Measurements from ENCODE around the gene HMGN1.

The HMGN1 gene

DNA sequence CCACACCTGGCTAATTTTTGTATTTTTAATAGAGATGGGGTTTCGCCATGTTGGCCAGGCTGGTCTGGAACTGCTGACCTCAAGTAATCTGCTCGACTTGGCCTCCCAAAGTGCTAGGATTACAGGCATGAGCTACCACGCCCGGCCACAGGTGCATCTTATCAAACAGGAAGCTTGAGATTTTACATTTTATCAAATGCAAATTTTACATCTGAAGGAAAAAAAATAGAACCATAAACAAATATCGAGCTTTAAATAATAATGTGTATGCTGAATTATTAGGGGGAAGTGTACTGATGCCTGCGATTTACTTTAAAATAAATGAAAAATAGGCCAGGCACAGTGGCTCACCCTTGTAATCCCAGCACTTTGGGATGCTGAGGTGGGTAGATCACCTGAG lies 18.9 kb downstream of the HMGN1 start:
- no peak for DNase-seq (ENCODE audit: low read depth)

DNA sequence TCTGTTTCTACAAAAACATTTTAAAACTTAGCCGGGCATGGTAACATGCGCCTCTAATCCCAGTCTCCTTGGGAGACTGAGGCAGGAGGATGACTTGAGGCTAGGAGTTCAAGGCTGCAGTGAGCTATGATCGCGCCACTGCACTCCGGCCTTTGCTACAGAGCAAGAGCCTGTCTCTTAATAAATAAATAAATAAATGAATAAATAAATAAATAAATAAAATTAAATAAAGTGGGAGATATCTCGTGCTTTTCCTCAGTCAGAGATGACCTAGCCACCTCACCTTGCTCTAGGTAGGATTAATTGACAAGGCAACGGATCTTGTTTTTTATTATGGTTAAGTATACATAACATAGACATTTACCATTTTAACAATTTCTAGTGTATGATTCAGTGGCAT lies 21.2 kb downstream of the HMGN1 start:
- no peak for DNase-seq (ENCODE audit: low read depth)

DNA sequence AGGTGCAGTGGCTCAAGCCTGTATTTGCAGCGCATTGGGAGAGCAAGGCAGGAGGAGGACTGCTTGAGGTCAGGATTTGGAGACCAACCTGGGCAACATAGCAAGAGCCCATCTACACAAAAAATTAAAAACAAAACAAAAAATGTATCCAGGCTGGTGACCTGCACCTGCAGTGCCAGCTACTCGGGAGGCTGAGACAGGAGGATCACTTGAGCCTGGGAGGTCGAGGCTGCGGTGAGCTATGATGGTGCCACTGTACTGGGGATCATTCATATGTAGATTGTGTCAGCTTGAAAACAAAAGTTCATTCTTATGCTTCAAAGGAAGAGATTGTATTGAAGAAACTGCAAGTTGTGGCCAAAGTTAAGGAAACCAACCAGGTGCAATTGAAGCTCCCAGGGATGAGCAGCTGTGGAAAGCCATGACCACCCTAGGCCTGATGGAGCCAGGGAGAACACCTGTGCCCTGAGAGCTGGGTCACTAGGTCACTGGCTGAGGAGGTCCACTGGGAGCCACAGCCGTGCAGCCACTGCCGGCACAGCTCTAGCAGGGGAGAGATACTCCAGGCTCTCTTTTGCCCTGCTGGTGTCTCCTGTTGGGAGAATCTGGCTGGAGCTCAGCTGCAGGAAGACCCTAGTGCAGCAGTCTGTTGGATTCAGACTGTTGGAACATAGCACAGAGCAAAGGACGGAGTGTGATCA lies 22.1 kb downstream of the HMGN1 start:
- DNase-seq (ENCODE audit: low read depth) = no peak

DNA sequence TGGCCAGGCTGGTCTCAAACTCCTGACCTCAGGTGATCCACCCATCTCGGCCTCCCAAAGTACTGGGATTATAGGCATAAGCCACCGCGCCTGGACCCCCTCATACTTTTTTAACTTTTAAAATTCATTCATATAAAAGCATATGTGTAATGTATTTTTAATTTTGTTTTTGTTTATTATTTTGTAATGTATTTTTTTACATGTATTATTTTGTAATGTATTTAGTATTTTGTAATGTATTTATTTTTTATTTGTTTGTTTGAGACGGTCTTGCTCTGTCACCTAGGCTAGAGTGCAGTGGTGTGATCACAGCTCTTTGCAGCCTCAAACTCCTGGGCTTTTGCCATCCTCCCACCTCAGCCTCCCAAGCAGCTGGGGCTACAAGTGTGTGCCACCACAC lies 23.4 kb downstream of the HMGN1 start:
- DNase-seq (ENCODE audit: low read depth) = no peak

DNA sequence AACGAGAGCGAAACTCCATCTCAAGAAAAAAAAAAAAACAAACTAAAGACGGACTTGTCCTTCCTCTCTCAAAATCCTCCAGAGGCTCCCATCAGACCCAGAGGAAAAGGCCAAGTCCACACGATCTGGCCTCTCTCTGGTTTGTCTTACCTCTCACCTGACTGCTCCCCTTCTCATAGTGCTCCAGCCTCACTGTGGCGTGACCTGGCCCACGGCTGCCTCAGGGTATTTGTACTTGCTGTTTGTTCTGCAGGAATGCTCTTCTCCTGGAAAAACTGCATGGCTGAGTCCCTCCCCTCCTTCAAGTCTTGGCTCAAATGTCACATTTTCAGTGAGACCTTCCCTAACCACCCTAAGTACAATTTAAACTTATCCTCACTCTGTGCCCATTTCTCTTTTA lies 27.5 kb downstream of the HMGN1 start:
- no peak for DNase-seq (ENCODE audit: low read depth)

DNA sequence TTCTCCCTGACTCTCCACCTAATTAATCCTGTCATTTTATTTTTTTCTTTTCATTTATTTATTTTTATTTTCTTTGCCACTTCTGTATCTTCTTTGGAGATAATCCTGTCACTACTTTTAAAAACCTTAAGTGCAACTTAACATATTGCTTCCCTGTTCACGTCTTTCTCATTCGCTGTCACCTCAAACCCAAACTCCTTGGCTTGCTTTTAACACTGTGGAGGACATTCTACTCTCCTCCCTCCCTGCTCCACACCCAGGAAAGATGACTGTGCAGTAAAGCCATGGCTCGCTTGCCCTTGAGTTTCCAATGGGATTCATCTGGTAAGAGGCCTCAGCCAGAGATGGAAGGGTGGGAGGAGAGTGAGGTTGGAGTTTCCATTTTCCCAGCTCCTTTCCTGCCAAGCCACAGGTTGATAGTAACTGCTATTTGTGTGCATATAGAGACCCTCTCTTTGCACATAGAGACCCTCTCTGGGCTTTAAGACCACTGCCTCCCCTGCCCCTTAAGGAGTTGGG lies 29.0 kb downstream of the HMGN1 start:
- DNase-seq (ENCODE audit: low read depth) = peak; percentile 33

DNA sequence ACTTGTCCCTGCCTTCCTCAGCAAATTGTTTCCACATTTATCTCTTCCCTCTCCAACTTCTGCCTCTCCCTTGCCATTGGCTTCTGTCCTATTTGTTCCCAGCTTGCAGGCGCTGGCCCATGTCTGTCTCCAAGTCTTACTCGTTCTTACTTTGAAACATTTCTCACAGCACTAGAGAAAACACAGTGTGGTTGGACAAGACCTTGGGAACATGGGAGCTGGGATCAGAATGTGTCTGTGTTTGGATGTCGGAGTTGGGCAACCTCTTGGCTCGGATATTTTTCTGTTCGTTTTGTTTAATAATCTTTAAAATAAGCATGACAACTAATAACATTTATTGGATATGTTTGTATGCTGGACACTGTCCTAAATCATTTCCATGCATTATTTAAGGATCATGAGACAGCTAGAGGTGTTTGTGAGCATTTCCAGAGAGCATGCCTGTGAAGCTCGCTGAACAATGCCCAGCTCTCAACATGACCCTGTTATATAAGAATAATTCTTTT lies 29.6 kb downstream of the HMGN1 start:
- DNase-seq (ENCODE audit: low read depth) = peak; percentile 59

DNA sequence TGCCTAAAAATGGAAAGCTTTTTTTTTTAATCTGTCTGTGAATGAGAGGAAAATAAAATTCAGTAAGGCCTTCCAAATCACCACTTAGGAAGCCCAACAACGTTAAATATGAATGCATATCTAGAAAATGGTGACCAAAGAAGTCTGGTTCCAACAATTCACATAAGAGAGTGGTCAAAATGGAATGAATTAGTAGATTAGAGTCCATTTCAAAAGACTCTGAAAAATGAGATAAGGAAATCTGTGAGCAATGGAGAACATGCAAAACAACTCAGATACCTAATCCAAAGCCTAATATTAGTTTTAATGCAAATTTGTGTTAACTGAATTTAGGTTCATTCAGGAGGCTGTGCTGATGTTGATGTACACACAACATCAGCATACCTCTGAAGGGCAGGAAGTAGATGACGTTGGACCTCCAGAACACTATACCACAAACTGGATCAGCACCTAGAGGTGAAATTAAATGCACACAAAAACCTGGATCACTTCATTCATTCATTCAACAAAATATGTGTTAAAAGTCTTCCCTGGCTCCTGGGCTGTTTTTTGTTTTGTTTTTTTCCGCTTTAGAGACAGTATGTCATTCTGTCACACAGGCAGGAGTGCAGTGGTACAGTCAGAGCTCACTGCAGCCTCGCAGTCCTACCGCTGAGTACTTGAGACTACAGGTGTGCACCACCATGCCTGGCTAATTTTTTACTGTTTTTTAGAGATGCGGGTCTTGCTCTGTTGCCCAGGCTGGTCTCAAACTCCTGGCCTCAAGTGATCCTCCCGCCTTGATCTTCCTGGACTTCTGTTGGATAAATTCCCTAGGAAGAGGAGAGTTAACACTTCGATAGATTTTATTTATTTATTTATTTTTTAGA lies 30.6 kb downstream of the HMGN1 start:
- no peak for DNase-seq (ENCODE audit: low read depth)

DNA sequence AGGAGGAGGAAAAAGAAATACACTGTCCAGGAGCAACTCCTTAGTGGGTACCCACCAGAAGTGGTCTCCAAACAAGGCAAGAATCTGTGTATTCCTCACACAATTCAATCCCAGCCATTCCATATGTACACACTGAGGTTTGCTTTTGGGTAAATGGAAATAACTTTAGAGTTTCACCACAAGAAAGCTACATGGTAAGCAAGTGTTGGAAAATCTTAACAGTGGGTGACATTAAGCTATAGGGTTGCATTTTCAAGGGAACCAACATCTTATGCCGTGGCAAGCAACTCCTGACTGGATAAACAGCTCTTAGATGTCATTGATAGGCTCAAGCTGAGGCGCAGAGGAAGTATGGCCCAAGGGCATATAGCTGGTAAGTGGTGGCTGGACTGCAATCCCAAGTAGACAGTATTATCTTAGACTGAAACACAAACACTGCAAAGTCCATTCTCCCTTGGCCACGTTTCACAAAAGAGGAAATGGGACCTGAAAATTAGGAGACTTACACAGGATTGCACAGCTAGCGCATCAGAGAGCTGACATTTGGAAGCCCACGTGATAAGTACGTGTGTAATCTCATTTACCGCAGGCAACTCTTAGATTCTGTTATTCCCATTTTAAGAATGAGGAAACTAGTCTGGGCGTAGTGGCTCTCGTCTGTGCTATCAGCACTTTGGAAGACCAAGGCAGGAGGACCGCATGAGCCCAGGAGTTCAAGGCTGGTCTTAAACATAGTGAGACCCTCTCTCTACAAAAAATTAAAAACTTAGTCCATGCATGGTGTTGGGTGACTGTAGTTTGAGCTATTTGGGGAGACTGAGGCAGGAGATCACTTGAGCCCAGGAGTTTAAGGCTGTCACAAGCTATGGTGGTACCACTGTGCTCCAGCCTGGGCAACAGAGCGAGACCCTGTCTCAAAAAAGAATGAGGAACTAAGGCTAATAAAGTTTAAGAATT lies 31.5 kb downstream of the HMGN1 start:
- peak; percentile 41 for DNase-seq (ENCODE audit: low read depth)

DNA sequence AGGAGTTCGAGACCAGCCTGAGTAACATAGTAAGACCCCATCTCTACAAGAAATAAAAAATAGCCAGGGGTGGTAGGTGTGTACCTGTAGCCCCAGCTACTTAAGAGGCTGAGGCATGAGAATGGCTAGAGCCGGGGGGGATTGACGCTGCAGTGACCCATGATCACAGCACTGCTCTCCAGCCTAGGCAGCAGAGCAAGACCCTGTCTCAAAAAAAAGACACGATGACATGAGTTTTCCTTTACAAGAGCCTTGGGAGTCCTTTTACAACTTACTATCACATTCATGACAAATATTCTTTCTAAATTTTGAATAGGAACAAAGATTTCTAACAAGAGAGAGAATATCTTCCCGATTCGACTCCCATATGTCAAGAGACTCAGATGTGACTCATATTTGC lies 32.2 kb downstream of the HMGN1 start:
- no peak for DNase-seq (ENCODE audit: low read depth)

DNA sequence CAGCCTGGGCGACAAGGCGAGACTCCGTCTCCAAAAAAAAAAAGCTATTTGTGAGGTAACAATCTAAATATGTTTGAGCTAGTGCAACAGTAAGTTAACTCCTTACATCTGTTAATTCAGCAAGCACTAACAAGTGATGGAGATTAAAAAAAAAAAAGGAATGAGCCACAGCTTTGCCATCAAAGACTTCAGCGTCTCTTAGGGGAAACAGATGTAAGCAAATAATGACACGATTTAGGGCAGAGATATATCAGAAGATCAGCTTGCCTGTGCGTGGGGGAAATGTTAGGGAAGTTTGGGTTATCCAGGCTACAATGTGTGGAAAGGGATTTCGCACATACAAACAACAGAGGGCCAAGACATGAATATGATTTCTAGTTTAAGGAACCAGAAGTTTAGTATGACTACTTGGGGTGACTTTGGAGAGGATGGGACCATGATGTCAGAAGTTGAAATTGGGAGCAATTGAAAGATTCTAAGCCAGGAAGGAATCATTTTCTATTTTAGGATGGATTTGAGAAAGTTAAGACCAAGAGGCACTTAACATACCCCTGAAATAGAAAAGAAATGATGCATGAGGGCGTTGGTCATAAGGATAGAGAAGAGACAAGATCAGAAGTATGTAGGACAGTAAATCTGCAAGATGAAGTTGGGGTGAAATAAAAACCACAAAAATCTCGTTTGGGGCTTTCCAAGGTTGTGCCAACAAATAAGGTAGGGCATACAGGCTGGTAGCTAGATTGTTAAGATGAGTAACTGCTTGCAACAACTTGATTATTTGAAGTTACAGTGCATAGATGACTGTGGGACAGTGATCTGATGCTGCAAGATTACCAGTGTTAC lies 33.1 kb downstream of the HMGN1 start:
- peak; percentile 13 for DNase-seq (ENCODE audit: low read depth)

DNA sequence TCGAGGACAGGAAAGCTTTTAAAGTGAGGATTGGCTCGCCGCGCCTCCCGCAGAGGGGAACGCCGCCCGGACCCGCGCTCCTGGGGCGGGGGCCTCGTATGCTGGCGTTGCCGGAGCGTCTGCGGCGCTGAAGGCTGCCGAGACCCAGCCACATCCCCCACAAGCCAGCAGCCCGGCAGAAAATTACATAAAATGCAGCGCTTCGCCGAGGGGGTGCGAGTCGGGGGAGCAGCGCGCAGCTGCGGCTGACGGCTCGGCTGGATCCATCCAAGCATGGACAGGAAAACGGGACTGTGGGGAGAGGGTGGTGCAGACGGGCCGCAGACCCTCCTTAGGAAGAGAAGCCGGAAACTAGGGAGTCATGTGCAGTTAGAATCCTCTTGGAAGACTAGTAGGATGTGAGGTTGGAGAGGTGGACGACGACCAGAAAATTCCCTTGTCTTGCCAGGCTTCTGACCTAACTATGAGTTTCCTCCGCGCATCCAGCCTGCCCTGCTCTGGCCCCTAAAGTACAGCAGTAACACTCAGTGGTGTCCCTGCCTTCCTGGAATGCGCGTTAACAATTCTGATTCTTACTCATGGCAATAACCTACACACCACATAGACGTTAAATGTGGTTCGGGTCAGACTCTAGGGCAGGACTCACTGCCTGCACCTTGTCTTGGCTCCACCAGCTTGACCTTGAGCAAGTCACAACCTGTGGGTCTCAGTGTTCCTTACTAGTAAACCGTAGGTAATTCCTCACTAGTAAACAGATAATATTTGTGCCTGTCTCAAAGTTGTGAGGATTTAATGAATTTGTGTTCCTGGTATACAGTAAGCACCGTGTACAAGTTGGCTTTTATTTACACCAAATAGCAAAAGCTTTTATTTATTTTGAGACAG lies 34.5 kb downstream of the HMGN1 start:
- peak; percentile 76 for DNase-seq (ENCODE audit: low read depth)

DNA sequence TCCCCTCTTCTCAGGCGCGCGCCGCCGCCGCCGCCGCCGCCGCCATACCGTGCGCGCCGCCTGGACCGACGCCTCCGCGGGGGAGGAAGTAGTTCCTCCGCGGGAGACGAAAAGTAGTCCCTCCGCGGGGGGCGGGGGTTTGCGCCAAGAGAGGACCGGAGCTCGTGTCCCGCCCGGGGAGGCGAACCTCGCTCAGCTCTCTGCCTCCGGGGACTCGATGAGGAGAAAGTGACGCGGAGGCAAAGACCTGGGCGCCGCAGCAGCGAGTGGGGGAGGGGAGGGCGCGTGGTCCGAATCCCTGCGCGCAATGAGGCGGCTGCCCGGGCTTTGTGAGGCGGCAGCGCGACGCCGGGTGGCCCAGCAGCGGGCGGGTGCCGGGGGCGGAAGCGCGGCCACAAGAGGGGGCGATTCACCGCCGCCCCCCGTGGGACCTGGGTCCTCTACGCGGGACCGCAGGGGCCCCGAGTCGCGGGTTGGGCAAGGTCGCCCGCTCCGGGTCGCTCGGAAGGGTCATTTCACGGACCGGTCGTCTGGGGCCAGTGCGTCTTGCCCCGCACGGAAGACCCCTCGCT lies 35.2 kb downstream of the HMGN1 start, which contains the start of gene BRWD1:
TSS of gene BRWD1 (minus strand) at position 62 of the 572 bp plus-strand sequence. CDS start 141 bp downstream, outside the sequence.
- peak; percentile 81 for DNase-seq (ENCODE audit: low read depth)

DNA sequence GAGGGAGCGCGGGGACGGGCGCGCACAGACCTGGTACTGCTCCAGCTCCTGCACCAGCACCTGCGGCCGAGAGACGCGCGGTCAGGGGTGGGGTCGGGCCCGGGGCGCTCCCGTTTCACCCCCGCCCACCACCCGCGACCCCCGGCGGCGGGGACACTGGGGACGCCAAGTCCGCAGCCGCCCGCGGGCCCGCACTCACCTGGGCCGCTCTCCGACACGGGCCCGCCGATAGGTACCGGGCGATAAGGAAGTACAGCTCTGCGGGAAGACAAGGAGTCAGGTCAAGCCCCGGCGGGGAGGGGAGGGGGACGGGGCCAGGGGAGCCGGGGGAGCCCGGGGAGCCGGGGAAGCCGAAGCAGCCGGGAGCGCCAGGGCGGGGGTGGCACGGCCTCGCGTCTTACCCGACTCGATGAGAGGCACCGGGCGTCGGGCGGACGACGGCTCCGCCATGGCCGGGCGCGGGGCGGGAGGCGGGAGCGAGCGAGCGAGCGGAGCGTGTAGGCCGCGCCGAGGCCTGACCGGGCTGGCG lies 35.8 kb downstream of the HMGN1 start:
- DNase-seq (ENCODE audit: low read depth) = no peak

DNA sequence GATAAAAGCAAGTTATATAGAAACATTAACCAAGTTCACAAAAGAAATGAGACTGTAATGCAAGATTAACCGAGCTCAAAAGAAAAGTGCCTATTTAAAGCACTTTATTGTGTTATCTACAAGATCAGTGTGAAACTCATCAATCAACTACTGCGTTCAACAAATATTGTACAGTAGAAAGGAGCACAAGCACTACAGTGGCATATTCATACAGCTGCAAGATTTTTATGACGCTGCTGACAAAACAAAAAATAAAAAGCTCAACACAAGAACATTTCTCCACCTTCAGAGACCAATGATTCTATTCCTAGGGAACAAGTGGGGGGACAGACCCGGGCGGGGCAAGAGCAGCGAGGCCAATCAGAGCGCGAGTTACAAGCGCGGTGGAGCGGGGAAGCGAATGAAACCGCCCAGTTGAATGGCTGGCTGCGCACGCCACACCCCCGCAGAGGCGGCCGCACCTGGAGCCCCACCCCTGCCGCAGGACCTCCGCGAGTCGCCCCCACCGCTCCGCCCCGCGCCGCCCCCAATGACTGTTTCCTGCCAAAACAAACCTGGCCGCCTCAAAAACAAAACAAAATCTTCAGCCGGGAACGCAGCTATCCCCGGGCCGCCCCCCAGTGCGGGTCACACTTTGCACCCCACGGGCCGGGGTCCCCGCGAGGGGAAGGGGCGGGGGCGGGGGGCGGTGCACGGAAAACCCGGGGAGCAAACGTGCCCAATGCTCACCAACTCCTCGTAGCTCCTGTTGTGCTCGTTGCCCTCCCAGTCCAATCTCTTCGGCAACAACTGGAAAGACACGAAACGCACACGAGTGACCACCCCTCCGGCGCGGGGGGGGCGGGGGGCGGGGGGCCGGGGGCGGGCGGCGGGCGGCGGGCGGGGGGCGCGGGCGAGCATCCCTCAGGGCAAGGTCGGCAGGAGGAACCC lies 36.5 kb downstream of the HMGN1 start:
- peak; percentile 87 for DNase-seq (ENCODE audit: low read depth)

DNA sequence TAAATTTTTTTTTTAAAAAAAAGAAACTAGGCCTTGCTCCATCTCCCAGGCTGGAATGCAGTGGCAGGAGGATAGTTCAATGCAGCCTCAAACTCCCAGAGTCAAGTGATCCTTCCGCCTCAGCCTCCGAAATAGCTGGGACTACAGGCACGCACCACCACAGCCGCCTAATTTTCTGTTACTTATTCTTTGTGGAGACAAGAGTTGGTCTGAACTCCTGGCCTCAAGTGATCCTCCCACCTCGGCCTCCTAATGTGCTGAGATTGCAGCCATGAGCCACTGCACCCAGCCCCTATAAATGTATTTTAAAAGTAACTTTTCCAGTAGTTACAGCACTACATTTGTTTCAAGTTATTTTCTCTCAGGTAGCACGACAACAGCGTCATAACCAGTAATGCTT lies 37.7 kb downstream of the HMGN1 start:
- DNase-seq (ENCODE audit: low read depth) = no peak

DNA sequence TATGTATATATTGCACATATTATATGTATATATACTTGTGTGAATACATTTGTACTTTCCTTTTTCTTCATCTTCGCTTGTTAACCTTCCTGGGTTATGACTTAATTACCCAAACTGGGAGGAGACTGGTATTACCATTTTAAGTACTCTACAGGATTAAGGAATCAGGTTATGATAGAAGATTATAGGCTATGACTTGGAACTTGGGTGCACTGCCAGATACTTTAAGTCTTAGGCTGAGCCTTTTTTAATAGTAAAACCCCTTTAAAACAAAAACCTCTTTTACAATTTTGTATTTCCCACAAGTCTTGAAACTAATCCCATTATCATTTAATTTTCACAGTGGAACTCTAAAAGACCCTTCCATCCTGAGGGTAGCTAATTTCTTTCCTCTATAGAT lies 41.4 kb downstream of the HMGN1 start:
- DNase-seq (ENCODE audit: low read depth) = no peak

DNA sequence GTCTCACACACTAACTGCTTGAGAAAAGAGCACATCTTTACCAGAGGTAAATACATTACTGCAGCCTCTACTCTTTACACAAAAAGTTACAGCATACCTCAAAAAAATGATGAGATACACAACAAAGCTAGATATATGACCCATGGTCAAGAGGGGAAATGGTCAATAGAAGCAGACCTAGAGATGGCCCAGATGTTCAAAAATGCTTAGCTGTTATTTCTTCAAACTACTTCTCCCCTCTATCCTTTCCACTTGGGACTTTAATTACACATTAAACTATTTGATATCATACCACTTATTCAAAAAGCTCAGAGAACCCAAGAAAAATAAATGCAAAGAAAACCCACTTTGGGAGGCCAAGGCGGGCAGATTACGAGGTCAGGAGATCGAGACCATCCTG lies 48.3 kb downstream of the HMGN1 start:
- no peak for DNase-seq (ENCODE audit: low read depth)

Measured in EH (cell line).